ENCODE results near the gene PRTN3.
A peak's percentile ranks its signal among the peaks of the same experiment; 100 is the strongest.

Gene PRTN3

DNA sequence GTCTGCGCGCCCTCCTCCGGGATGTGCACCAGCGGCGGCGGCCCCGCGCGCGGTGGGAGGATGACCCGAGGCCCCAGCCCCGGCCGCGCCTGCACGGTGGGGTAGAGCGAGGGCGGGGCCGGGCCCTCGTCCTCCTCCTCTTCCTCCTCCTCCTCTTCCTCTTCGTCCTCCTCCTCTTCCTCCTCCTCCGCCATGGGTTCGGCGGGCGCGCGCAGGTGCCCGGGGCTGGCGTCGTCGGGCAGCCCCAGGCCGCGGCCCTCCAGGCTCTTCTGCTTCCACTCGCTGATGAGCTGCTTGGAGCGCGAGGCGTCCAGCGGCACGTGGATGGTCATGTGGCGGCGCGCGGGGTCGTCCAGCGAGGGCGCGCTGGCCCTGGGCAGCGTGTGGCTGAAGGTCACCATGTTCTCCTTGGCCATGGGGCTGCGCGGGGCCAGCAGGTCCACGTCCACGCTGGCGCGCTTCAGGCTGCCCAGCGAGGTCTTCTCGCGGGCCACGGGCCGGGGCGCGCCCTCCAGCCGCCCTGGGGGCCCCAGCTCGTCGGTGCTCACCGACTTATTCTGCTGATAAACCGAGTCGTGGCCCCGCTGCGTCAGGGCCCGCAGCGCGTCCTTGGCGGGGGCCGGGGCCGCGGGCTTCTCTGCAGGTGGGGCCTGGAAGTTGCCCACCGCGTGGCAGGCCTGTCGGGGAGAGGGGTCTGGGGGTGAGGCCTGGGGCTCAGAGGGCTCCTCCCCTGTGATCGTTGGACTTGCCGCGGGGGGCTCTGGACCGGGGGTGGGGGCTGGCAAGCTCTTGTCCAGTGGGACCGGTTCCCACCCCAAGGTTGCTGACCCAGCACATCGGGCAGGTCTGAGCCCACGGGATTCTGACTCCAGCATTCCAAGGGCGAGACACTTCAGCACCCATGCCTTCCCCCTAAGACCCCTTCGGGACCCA, 27.3 kb upstream of the PRTN3 start:
- no peak overlapping the region for H3K14ac ChIP-seq (ENCODE audit: low read length)
- peak overlapping the region; percentile 17 for H3K18ac ChIP-seq (ENCODE audit: low read length)
- H4K8ac ChIP-seq (ENCODE audit: low read depth, low read length) = no peak overlapping the region
- no peak overlapping the region for H3K27ac ChIP-seq (replicated peaks; ENCODE audit: low read length)
- H3K4ac ChIP-seq (ENCODE audit: low read length) = no peak overlapping the region
- no peak for DNase-seq (ENCODE audit: low spot score)
- no peak overlapping the region for H2BK15ac ChIP-seq (ENCODE audit: low read length)
- peak overlapping the region; percentile 73 for H3K23ac ChIP-seq (ENCODE audit: low read depth, low read length, poor library complexity)
- WGBS, 2 donors (ENCODE audit: extremely low coverage in 2 of 2, insufficient read length in 2 of 2, insufficient replicate concordance in 1 of 2) = no CpG with 5 or more reads among the region's 87 CpGs
- H3K4me1 ChIP-seq (ENCODE audit: control insufficient read depth in 2 of 2, insufficient read depth in 1 of 2, low read depth in 1 of 2, low read length in 2 of 2) = no peaks in the 10 kb centered on the region
- H2BK120ac ChIP-seq (ENCODE audit: low read depth, low read length) = no peak overlapping the region
- H2AFZ ChIP-seq (ENCODE audit: low read length) = no peak overlapping the region
- no peak overlapping the region for H2AK5ac ChIP-seq (ENCODE audit: low read depth, low read length)
- H3K36me3 ChIP-seq (replicated peaks in 1 of 2; ENCODE audit: control insufficient read depth in 2 of 2, insufficient read depth in 2 of 2, low read length in 2 of 2) = peaks cover 53 to 72% of the 10 kb centered on the region in 2 donors
- no peak overlapping the region for H3K4me3 ChIP-seq (ENCODE audit: low read length in 2 of 2)
- H2BK5ac ChIP-seq (ENCODE audit: low read length) = no peak overlapping the region
- no peak overlapping the region for H4K91ac ChIP-seq (ENCODE audit: low read depth, low read length, poor library complexity)
- no peaks in the 10 kb centered on the region for H3K27me3 ChIP-seq (ENCODE audit: control insufficient read depth in 3 of 3, insufficient read depth in 3 of 3, low read depth in 1 of 3, low read length in 3 of 3)
- no peak overlapping the region for H3K4me2 ChIP-seq (ENCODE audit: insufficient read depth, low read length, poor library complexity, severe bottlenecking)
- H3K9me3 ChIP-seq (replicated peaks in 1 of 2; ENCODE audit: control insufficient read depth in 2 of 2, insufficient read depth in 1 of 2, low read depth in 1 of 2, low read length in 2 of 2) = peaks cover 0 to 3% of the 10 kb centered on the region in 2 donors
- peaks cover 30% of the 10 kb centered on the region for H3K79me1 ChIP-seq (ENCODE audit: low read depth, low read length)
- H2BK12ac ChIP-seq (ENCODE audit: low read length) = peak overlapping the region; percentile 58
- H3K9ac ChIP-seq (ENCODE audit: low read depth, low read length, poor library complexity) = no peak overlapping the region

DNA sequence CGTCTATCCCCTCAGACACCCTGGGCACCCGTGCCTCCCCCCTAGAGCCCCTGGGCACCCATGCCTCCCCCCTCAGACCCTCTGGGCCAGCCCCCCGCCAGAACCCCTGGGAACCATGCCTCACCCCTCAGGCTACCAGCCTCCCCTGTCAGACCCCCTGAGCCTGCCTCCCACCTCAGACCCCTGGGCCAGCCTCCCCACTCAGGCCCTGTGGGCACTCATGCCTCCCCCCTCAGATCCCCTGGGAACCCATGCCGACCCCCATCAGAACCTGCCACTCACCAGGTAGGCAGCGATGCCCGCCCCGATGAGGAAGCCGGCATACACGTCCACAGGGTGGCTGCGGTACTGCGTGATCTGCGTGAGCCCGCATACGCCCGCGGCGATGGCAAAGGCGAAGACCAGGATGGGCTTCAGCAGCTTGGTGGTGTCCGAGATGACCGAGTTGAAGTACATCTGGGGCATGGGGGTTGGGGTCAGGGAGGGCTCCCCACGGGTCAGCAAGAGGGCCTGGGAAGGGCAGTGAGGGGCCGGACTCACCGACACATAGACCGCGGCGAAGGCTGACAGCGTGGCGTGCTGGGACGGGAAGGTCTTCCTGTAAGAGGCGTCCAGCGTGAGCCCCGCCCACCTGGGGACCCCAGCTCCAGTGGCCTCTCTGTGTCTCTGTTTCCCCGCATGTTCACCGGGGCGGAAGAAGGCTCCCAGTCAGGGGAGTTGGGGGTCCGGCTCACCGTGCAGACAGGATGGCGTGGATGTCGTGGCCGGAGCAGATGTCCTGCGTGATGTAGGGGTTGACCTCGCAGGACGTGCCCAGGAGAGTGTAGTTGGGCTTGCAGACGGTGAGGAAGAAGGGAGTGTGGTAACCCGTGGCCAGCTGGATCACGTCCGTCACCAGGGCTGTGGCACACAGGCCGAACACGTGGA, 26.4 kb upstream of the PRTN3 start:
- Histone ChIP-seq H4K91ac (ENCODE audit: low read depth, low read length, poor library complexity) (no peak overlapping the region), H2BK5ac (ENCODE audit: low read length) (no peak overlapping the region), H2AK5ac (ENCODE audit: low read depth, low read length) (peak overlapping the region; percentile 68), H3K18ac (ENCODE audit: low read length) (peak overlapping the region; percentile 8), H2BK15ac (ENCODE audit: low read length) (no peak overlapping the region), H3K23ac (ENCODE audit: low read depth, low read length, poor library complexity) (peak overlapping the region; percentile 55), H3K36me3 (replicated peaks in 1 of 2; ENCODE audit: control insufficient read depth in 2 of 2, insufficient read depth in 2 of 2, low read length in 2 of 2) (peaks cover 46 to 63% of the 10 kb centered on the region in 2 donors), H3K4ac (ENCODE audit: low read length) (peak overlapping the region; percentile 10), H3K27ac (replicated peaks; ENCODE audit: low read length) (no peak overlapping the region), H3K79me1 (ENCODE audit: low read depth, low read length) (peaks cover 29% of the 10 kb centered on the region), H2BK12ac (ENCODE audit: low read length) (no peak overlapping the region), H3K14ac (ENCODE audit: low read length) (no peak overlapping the region), H3K9ac (ENCODE audit: low read depth, low read length, poor library complexity) (peak overlapping the region; percentile 81), H3K9me3 (replicated peaks in 1 of 2; ENCODE audit: control insufficient read depth in 2 of 2, insufficient read depth in 1 of 2, low read depth in 1 of 2, low read length in 2 of 2) (peaks cover 0 to 3% of the 10 kb centered on the region in 2 donors), H4K8ac (ENCODE audit: low read depth, low read length) (no peak overlapping the region), H3K27me3 (ENCODE audit: control insufficient read depth in 3 of 3, insufficient read depth in 3 of 3, low read depth in 1 of 3, low read length in 3 of 3) (no peaks in the 10 kb centered on the region), H2BK120ac (ENCODE audit: low read depth, low read length) (peak overlapping the region; percentile 61), H3K4me3 (ENCODE audit: low read length in 2 of 2) (peak overlapping the region in 1 of 2 donors; percentile 50), H3K4me1 (ENCODE audit: control insufficient read depth in 2 of 2, insufficient read depth in 1 of 2, low read depth in 1 of 2, low read length in 2 of 2) (no peaks in the 10 kb centered on the region), H2AFZ (ENCODE audit: low read length) (no peak overlapping the region), H3K4me2 (ENCODE audit: insufficient read depth, low read length, poor library complexity, severe bottlenecking) (peak overlapping the region; percentile 18)
- no peak for DNase-seq (ENCODE audit: low spot score)
- no CpG with 5 or more reads among the region's 49 CpGs for WGBS, 2 donors (ENCODE audit: extremely low coverage in 2 of 2, insufficient read length in 2 of 2, insufficient replicate concordance in 1 of 2)

DNA sequence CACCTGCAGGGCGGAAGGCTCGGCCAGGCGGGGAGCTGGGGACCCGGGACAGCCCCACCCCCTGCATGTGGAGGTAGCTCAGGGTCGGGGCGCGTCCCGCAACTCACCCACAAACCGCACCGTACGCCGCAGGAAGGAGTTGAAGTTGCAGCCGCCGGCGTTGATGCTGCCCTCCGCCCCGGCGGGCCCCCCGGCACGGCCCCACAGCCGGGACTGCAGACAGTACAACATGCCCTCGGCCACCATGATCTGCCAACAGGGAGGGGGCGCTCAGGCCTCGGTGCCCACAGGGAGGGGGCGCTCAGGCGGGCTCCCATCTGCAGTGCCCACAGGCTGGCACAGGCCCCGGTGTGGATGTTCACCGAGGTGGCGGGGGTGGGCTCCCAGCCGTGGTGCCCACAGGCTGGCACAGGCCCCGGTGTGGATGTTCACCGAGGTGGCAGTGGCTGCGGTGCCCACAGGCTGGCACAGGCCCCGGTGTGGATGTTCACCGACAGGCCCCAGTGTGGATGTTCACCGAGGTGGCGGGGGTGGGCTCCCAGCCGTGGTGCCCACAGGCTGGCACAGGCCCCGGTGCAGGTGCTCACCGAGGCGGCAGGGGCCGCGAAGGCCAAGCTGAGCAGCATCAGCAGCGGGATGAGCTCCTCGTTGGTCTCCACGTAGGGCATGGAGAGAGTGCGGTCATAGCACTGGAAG, 25.6 kb upstream of the PRTN3 start:
- no peak overlapping the region for H3K14ac ChIP-seq (ENCODE audit: low read length)
- H2BK15ac ChIP-seq (ENCODE audit: low read length) = no peak overlapping the region
- no peak overlapping the region for H3K4me3 ChIP-seq (ENCODE audit: low read length in 2 of 2)
- no peak overlapping the region for H3K4ac ChIP-seq (ENCODE audit: low read length)
- H3K27ac ChIP-seq (replicated peaks; ENCODE audit: low read length) = no peak overlapping the region
- H4K8ac ChIP-seq (ENCODE audit: low read depth, low read length) = no peak overlapping the region
- no peaks in the 10 kb centered on the region for H3K4me1 ChIP-seq (ENCODE audit: control insufficient read depth in 2 of 2, insufficient read depth in 1 of 2, low read depth in 1 of 2, low read length in 2 of 2)
- peak overlapping the region; percentile 68 for H2AK5ac ChIP-seq (ENCODE audit: low read depth, low read length)
- peak overlapping the region; percentile 61 for H2BK120ac ChIP-seq (ENCODE audit: low read depth, low read length)
- H3K79me1 ChIP-seq (ENCODE audit: low read depth, low read length) = peaks cover 28% of the 10 kb centered on the region
- peaks cover 0 to 3% of the 10 kb centered on the region in 2 donors for H3K9me3 ChIP-seq (replicated peaks in 1 of 2; ENCODE audit: control insufficient read depth in 2 of 2, insufficient read depth in 1 of 2, low read depth in 1 of 2, low read length in 2 of 2)
- H3K9ac ChIP-seq (ENCODE audit: low read depth, low read length, poor library complexity) = peak overlapping the region; percentile 81
- no CpG with 5 or more reads among the region's 47 CpGs for WGBS, 2 donors (ENCODE audit: extremely low coverage in 2 of 2, insufficient read length in 2 of 2, insufficient replicate concordance in 1 of 2)
- peak overlapping the region; percentile 89 for H3K23ac ChIP-seq (ENCODE audit: low read depth, low read length, poor library complexity)
- H2BK5ac ChIP-seq (ENCODE audit: low read length) = no peak overlapping the region
- H2AFZ ChIP-seq (ENCODE audit: low read length) = no peak overlapping the region
- no peaks in the 10 kb centered on the region for H3K27me3 ChIP-seq (ENCODE audit: control insufficient read depth in 3 of 3, insufficient read depth in 3 of 3, low read depth in 1 of 3, low read length in 3 of 3)
- peaks cover 39 to 55% of the 10 kb centered on the region in 2 donors for H3K36me3 ChIP-seq (replicated peaks in 1 of 2; ENCODE audit: control insufficient read depth in 2 of 2, insufficient read depth in 2 of 2, low read length in 2 of 2)
- no peak for DNase-seq (ENCODE audit: low spot score)
- H2BK12ac ChIP-seq (ENCODE audit: low read length) = no peak overlapping the region
- H3K18ac ChIP-seq (ENCODE audit: low read length) = peak overlapping the region; percentile 8
- no peak overlapping the region for H3K4me2 ChIP-seq (ENCODE audit: insufficient read depth, low read length, poor library complexity, severe bottlenecking)
- no peak overlapping the region for H4K91ac ChIP-seq (ENCODE audit: low read depth, low read length, poor library complexity)

All from neuronal stem cell (in vitro differentiated cells).